GM12878 (cell line): ENCODE data around the gene ARIH2. TPM values are rescaled to one million over a fixed set of nuclear protein-coding genes. Genes with fewer than 3 reads are reported as not detected.

Experiments
- ATAC-seq: fragments of 200-7000 bp; cut with Tn5 transposase; 3 replicates; pipeline ENCODE4 v1.9.1; 2020; ENCODE audit warnings: mild to moderate bottlenecking, moderate library complexity
- BruUV-seq: library from RNA; stranded (reverse); fragments of 400-500 nt; replicated peaks from 2 replicates; lab custom pipeline; 2021; lab: Mats Ljungman, UMichigan
- CTCF ChIA-PET: fragments of 300-600 bp; sonication (Branson Sonifier 250); formaldehyde crosslinking; extraction: SDS; loops from one replicate; lab custom pipeline; 2021; ENCODE audit warnings: inconsistent platforms; lab: Yijun Ruan, JAX
- POLR2A ChIA-PET: fragments of 350-600 bp; formaldehyde crosslinking; extraction: SDS; loops from one replicate; lab custom pipeline; 2021; ENCODE audit warnings: inconsistent platforms; lab: Charles Lee
- RAD21 ChIA-PET: fragments of 300-600 bp; sonication (Branson Sonifier 250); formaldehyde crosslinking; loops from one replicate; lab custom pipeline; 2023; ENCODE audit warnings: antibody characterized with exemption; ENCODE audit not compliant: unreplicated experiment; lab: Charles Lee
- SMC1A ChIA-PET: fragments of 300-600 bp; sonication (Branson Sonifier 250); formaldehyde crosslinking; loops from one replicate; lab custom pipeline; 2023; ENCODE audit not compliant: unreplicated experiment, uncharacterized antibody; lab: Charles Lee
- DNase-seq: peaks from one replicate; pipeline ENCODE4 v3.0.0-alpha.2; 2011; ENCODE audit warnings: low read depth, low spot score
- FAIRE-seq: peaks from 3 replicates; lab custom pipeline; 2011; peaks lifted over from hg19 to GRCh38; lab: Jason Lieb, UNC
- H2AFZ ChIP-seq: 2 replicates; pipeline ENCODE4 v1.6.0; 2011; ENCODE audit warnings: low read depth, low read length, control low read depth; ENCODE audit not compliant: control insufficient read depth
- H3K27ac ChIP-seq: 2 replicates; pipeline ENCODE4 v1.5.1; 2011; ENCODE audit warnings: control low read depth; ENCODE audit not compliant: control insufficient read depth, insufficient read depth
- H3K27me3 ChIP-seq, 2 experiments: replicated peaks in 1 of 2; 2 replicates each; pipeline versions ENCODE4 v1.6.0 to v1.6.1; 2011; ENCODE audit warnings: low read length in 1 of 2; ENCODE audit not compliant: control insufficient read depth in 2 of 2, insufficient read depth in 2 of 2
- H3K36me3 ChIP-seq, 2 experiments: 2 replicates each; pipeline ENCODE4 v1.5.1; 2011; ENCODE audit warnings: low read length in 1 of 2; ENCODE audit not compliant: control insufficient read depth in 2 of 2, insufficient read depth in 2 of 2
- H3K4me1 ChIP-seq: 2 replicates; pipeline ENCODE4 v1.6.1; 2011; ENCODE audit warnings: mild to moderate bottlenecking, low read length, moderate library complexity, mixed read lengths; ENCODE audit not compliant: control insufficient read depth, insufficient read depth
- H3K4me2 ChIP-seq: 2 replicates; pipeline ENCODE4 v1.6.0; 2011; ENCODE audit warnings: control low read depth; ENCODE audit not compliant: control insufficient read depth, insufficient read depth
- H3K4me3 ChIP-seq: fragments of 200-600 bp; sonication (generic); 2 replicates; pipeline ENCODE4 v1.5.1; 2016
- H3K79me2 ChIP-seq: 2 replicates; pipeline ENCODE4 v1.6.0; 2011; ENCODE audit warnings: low read length; ENCODE audit not compliant: control insufficient read depth, insufficient read depth
- H3K9ac ChIP-seq: 2 replicates; pipeline ENCODE4 v1.8.0; 2011; ENCODE audit warnings: low read length, control low read depth, mixed read lengths; ENCODE audit not compliant: control insufficient read depth, insufficient read depth
- H3K9me3 ChIP-seq: replicated peaks from 3 replicates; pipeline ENCODE4 v1.5.1; 2011; ENCODE audit warnings: mild to moderate bottlenecking, low read length; ENCODE audit not compliant: control insufficient read depth, insufficient read depth
- H4K20me1 ChIP-seq: 2 replicates; pipeline ENCODE4 v1.6.0; 2011; ENCODE audit not compliant: control insufficient read depth, insufficient read depth
- KAT2A ChIP-seq: conservative IDR thresholded peaks from 2 replicates; pipeline ENCODE4 v1.6.1; 2011; ENCODE audit warnings: low read depth, low read length; ENCODE audit not compliant: control insufficient read depth
- TARDBP ChIP-seq: IDR thresholded peaks from 2 replicates; pipeline ENCODE4 v1.6.1; 2016; ENCODE audit warnings: borderline replicate concordance
- ZBTB40 ChIP-seq: fragments of 450-650 bp; IDR thresholded peaks from 2 replicates; pipeline ENCODE4 v1.6.1; 2016; ENCODE audit warnings: mild to moderate bottlenecking, moderate library complexity, borderline replicate concordance
- WGBS: methylation state at CpG from one replicate; pipeline ENCODE4 v1.1.6; 2016; ENCODE audit warnings: low lambda C conversion rate; ENCODE audit not compliant: insufficient replicate concordance, insufficient coverage; ENCODE audit errors: missing lambda C conversion rate; 5-methylcytosine and 5-hydroxymethylcytosine counted together
- in situ Hi-C: fragments of 300-500 bp; cut with MboI; formaldehyde crosslinking; loops from 9 replicates; pipeline ENCODE4 v1.14.3; 2018; ENCODE audit warnings: mixed read lengths
- intact Hi-C: fragments of 100-400 bp; cut with micrococcal nuclease; formaldehyde crosslinking; loops from one replicate; pipeline ENCODE4 v1.14.2; 2022; ENCODE audit not compliant: unreplicated experiment
- polyA plus RNA-seq, 11 experiments: library from polyadenylated mRNA; depleted of rRNA in 4 of 11; unstranded in 6 of 11; stranded (reverse) in 5 of 11; fragments of >200 nt; fragmentation: Nextera tagmentation in 4 of 11; fragmentation: Illumina TruSeq in 1 of 11; extraction: Ambion mirVana in 4 of 11; extraction: Trizol in 1 of 11; gene quantifications; 1 replicate in 1 of 11; 2 replicates in 10 of 11; pipeline versions ENCODE4 v1.2.1 to v1.2.3, GENCODE V29; 2011 to 2016; ENCODE audit warnings: inconsistent platforms in 2 of 11, missing spikeins in 2 of 11, low read depth in 1 of 11
- total RNA-seq, 4 experiments: library from RNA; depleted of rRNA in 3 of 4; stranded (reverse); fragments of >200 nt in 3 of 4; fragmentation: Illumina TruSeq in 1 of 4; extraction: Trizol in 1 of 4; gene quantifications; 2 replicates each; pipeline versions ENCODE4 v1.2.1 to v1.2.3, GENCODE V29; 2013 to 2021
- TF ChIP-seq, protein P1 (sequence below): fragments of 150-350 bp; IDR thresholded peaks from 2 replicates; pipeline ENCODE4 v1.6.1; 2014; ENCODE audit warnings: mild to moderate bottlenecking, low read depth, low read length

ARIH2 gene
- total and polyA plus RNA-seq, 10 of the 15 experiments (the other 5 are each of a cell fraction or from before 2014, with no cell fraction given), result 18.7 to 74.7 (median 63.7) TPM

DNA sequence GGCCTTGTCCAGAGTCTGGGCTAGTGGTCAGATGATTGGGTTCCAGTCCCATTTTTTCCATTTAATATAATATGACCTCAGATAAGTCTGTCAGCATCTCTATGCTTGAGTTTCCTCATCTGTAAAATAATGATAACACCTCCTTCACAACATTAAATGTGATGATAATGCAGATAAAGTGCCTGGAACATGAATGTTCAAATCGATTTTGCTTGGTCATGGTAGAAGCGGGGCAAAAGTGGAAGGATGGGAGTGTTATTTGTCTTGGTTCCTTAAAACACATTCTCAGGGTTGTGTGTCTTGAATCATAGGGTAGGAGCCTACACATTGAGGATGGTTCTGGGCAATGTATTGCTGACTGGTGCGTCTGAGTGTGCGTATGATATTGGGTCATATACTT lies 16.9 kb downstream of the ARIH2 start:
- 95% methylated on average over 4 of the region's 4 CpGs for WGBS
- intact Hi-C loops, result no loop called here
- no TSS peak for BruUV-seq

More for the DNA sequence above, 16.9 kb downstream of the ARIH2 start:
- Histone ChIP-seq H3K27me3 (no peaks in the 10 kb centered on the region), H3K27ac (no peak overlapping the region), H3K9ac (no peak overlapping the region), H3K4me2 (no peak overlapping the region), H2AFZ (no peak overlapping the region), H3K36me3 (peaks cover 2 to 22% of the 10 kb centered on the region in 2 experiments), H3K4me1 (no peaks in the 10 kb centered on the region), H4K20me1 (no peaks in the 10 kb centered on the region), H3K4me3 (no peak overlapping the region), H3K9me3 (no peaks in the 10 kb centered on the region), H3K79me2 (peaks cover 36% of the 10 kb centered on the region)
- ChIA-PET SMC1A (no interaction called here), CTCF (interaction anchor here (0.6 to 3.5 kb wide), 5 partner anchors 8 to 197 kb away, joined by 3 to 13 read pairs (median 4); no protein-coding TSS in a partner anchor), POLR2A (no interaction called here), RAD21 (no interaction called here)
- in situ Hi-C loops, result no loop called here
- ATAC-seq, result no peak
- FAIRE-seq, result no peak
- DNase-seq, result no peak
- TF ChIP-seq TARDBP (no peak), KAT2A (no peak), ZBTB40 (no peak)
- TF ChIP-seq, protein P1, sequence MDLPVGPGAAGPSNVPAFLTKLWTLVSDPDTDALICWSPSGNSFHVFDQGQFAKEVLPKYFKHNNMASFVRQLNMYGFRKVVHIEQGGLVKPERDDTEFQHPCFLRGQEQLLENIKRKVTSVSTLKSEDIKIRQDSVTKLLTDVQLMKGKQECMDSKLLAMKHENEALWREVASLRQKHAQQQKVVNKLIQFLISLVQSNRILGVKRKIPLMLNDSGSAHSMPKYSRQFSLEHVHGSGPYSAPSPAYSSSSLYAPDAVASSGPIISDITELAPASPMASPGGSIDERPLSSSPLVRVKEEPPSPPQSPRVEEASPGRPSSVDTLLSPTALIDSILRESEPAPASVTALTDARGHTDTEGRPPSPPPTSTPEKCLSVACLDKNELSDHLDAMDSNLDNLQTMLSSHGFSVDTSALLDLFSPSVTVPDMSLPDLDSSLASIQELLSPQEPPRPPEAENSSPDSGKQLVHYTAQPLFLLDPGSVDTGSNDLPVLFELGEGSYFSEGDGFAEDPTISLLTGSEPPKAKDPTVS, result no peak
